ENCODE data around the gene RNU6-1.
A peak's percentile ranks its signal among the peaks of the same experiment; 100 is the strongest.

DNA sequence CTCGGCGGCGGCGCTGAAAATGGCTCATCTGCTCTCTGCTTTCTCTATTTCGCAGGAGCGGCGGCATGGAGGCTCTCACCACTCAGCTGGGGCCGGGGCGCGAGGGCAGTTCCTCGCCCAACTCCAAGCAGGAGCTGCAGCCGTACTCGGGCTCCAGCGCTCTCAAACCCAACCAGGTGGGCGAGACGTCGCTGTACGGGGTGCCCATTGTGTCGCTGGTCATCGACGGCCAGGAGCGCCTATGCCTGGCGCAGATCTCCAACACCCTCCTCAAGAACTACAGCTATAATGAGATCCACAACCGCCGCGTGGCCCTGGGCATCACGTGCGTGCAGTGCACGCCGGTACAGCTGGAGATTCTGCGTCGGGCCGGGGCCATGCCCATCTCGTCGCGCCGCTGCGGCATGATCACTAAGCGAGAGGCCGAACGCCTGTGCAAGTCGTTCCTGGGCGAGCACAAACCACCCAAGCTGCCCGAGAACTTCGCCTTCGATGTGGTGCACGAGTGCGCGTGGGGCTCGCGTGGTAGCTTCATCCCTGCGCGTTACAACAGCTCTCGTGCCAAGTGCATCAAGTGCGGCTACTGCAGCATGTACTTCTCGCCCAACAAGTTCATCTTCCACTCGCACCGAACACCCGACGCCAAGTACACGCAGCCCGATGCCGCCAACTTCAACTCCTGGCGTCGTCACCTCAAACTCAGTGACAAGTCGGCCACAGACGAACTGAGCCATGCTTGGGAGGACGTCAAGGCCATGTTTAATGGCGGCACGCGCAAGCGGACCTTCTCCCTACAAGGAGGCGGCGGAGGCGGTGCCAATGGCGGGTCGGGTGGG lies 13.7 kb downstream of the RNU6-1 start:
- TF ChIP-seq, protein P1, sequence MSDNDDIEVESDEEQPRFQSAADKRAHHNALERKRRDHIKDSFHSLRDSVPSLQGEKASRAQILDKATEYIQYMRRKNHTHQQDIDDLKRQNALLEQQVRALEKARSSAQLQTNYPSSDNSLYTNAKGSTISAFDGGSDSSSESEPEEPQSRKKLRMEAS (IDR thresholded peaks at IDR 0.05; ENCODE audit: insufficient read depth, insufficient read length), result no peak
- TF ChIP-seq, protein P2, sequence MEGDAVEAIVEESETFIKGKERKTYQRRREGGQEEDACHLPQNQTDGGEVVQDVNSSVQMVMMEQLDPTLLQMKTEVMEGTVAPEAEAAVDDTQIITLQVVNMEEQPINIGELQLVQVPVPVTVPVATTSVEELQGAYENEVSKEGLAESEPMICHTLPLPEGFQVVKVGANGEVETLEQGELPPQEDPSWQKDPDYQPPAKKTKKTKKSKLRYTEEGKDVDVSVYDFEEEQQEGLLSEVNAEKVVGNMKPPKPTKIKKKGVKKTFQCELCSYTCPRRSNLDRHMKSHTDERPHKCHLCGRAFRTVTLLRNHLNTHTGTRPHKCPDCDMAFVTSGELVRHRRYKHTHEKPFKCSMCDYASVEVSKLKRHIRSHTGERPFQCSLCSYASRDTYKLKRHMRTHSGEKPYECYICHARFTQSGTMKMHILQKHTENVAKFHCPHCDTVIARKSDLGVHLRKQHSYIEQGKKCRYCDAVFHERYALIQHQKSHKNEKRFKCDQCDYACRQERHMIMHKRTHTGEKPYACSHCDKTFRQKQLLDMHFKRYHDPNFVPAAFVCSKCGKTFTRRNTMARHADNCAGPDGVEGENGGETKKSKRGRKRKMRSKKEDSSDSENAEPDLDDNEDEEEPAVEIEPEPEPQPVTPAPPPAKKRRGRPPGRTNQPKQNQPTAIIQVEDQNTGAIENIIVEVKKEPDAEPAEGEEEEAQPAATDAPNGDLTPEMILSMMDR (IDR thresholded peaks at IDR 0.05; ENCODE audit: extremely low read depth in 1 of 2, insufficient read depth in 1 of 2, low read depth in 1 of 2, low read length in 2 of 2), result no peak
- TF ChIP-seq POLR2A (IDR thresholded peaks at IDR 0.05; ENCODE audit: low read depth, low read length) (no peak), POLR2AphosphoS5 (IDR thresholded peaks at IDR 0.05; ENCODE audit: insufficient read depth, low read depth, low read length) (no peak), EZH2 (IDR thresholded peaks at IDR 0.05; ENCODE audit: borderline replicate concordance, low read depth, low read length, severe bottlenecking) (peak; percentile 99), GATA2 (IDR thresholded peaks at IDR 0.05; ENCODE audit: insufficient read depth, insufficient read length, low read depth, low read length) (no peak), JUN (IDR thresholded peaks at IDR 0.05; ENCODE audit: borderline replicate concordance, insufficient read depth, insufficient read length, low read depth) (no peak), FOS (IDR thresholded peaks at IDR 0.05; ENCODE audit: borderline replicate concordance, insufficient read depth, low read length) (no peak), MYC (IDR thresholded peaks at IDR 0.05; ENCODE audit: low read depth, low read length) (no peak)

All from endothelial cell of umbilical vein (primary cell).